ENCODE measurements around the gene COL18A1.

DNA sequence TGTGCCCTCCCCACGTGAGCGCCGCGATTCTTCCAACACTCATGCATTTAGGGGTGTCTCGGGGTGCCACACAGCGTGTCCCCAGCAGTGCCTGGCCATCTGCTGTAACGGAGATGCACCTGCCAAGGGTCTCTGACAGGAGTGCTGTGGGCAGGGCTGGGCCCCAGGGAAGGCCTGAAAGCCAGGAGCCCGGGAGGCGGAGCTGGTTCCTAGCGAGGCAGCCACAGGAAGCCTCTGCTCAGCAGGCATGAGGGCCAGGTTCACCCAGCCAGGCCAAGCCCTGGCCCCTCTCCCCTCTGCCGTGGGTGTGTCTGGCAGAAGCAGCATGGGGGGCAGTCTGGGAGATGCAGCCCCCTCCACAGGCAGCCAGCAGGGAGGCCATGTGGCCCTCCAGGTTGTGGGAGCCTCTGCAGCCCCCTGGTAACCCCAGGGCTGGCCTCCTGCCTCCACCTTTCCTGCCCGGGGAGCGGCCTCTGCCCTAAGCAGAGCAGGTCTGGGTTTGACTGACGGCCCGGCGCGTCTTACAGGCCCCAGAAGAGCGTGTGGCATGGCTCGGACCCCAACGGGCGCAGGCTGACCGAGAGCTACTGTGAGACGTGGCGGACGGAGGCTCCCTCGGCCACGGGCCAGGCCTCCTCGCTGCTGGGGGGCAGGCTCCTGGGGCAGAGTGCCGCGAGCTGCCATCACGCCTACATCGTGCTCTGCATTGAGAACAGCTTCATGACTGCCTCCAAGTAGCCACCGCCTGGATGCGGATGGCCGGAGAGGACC is 106.9 kb downstream of the COL18A1 start:
- TF ChIP-seq POLR2A (IDR thresholded peaks at IDR 0.05; ENCODE audit: low read depth): no peak
- TF ChIP-seq POLR2AphosphoS5 (IDR thresholded peaks at IDR 0.05): no peak
